Middle frontal gyrus (tissue), 1 donor: ENCODE results near the gene FERMT3.
A peak's percentile ranks its signal among the peaks of the same experiment; 100 is the strongest.
"Not testable (repeated sequence)": the region's sequence is repeated elsewhere in the genome, so short reads cannot be mapped to it uniquely, and the experiment has no call there.

Experiments used
- DNase-seq: peaks from one replicate; pipeline ENCODE4 v3.0.0-alpha.2; 2015; ENCODE audit warnings: low spot score; ENCODE audit errors: extremely low spot score

Gene FERMT3

DNA sequence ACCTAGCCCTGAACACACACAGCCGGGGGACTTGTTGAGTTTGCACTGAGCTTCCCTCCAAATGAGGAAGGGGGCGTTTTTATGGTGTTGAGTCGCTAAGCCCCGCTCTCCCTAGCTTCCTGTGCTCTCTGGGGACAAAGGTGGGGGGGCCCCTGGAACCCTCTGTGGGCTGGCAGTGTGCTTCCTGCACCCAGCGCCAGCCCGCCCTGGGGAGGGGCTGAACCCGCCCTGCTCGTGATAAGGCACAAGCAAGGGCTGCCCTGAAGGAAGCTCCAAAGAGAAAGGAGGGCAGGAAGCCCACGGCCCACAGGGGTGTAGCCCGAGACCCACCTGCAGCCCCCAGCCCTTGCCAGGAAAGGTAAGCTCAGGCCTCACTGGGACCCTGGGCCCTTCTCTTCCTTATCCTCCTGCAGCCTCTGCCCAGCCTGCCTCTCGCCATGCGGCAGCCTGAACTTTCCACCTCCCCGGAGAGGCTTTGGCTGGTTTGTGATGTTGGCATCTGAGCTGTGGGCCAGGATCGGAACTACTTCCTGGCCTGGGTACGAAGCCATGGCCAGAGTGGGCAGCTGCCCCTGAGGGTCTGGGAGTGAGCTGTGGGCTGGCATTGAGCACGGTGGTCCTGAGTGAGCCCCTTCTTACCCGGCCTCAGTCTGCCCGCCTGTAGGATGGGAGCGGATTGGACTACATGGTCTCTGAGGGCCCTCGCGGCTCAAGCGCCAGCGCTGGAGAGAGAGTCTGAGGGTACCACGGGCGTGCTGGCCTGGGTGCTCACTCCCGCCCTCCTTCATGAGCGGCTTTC lies at the start of gene FERMT3:
FERMT3 (plus strand) TSS at position 265 of the 799 bp plus-strand sequence. CDS start 644 bp downstream, outside the sequence.
- DNase-seq, result no peak

DNA sequence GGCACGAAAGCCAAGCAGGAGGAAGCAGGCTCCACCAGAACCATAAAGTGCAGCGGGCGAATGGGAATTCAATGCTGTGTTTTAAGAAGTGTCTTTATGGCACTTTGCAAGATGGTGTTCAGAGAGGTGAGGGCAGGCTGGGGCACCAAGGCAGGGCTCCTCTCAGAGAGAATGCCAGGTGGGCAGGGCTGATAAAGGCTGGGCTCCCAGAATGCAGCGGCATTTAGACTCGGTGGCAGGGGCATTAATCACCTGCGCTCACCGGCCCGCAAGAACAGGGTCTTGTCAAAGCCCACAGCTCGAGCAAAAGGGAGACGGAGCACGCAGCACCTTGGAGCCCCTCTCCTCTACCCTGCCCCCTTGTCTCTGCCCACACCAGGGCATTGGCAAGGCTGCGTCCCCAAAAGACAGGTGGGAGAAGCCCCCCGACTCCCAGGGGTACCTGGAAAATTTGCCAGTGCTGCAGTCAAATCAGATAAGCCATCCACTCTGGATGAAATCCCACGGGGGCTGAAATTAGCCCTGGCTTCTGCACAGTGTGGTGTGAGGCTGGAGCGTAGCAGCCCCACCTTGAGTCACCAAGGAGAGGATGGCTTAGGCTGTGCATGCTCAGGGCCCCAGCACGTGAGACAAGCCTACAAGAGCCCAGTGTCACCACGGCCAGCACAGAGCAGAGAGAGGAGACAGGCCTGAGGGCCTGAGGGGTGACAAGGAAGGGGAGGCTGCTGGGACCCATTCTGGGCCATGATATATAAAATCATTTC lies 48.7 kb upstream of the FERMT3 start:
- DNase-seq, result no peak

DNA sequence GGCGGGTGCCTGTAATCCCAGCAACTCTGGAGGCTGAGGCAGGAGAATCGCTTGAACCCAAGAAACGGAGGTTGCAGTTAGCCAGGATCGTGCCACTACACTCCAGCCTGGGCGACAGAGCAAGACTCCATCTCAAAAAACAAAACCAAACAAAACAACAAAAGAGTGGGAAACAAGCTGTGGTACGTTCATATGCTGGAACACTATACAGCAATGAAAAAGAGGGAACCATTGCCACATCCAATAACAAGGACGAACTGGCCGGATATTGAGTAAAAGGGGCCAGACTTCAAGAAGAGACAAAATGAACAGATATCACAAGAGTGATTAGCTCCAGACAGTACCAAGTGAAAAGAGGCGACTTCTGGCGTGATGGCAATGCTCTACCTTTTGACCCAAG lies 45.5 kb upstream of the FERMT3 start:
- no peak for DNase-seq

DNA sequence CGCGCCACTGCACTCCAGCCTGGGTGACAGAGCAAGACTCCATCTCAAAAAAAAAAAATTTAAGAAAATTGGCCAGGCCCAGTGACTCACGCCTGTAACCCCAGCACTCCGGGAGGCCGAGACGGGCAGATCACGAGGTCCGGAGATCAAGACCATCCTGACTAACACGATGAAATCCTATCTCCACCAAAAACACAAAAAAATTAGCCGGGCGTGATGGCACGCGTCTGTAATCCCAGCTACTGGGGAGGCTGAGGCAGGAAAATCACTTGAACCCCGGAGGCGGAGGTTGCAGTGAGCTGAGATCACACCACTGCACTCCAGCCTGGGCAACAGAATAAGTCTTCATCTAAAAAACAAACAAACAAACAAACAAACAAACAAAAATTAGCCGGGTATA lies 43.8 kb upstream of the FERMT3 start:
- not testable (repeated sequence) for DNase-seq

DNA sequence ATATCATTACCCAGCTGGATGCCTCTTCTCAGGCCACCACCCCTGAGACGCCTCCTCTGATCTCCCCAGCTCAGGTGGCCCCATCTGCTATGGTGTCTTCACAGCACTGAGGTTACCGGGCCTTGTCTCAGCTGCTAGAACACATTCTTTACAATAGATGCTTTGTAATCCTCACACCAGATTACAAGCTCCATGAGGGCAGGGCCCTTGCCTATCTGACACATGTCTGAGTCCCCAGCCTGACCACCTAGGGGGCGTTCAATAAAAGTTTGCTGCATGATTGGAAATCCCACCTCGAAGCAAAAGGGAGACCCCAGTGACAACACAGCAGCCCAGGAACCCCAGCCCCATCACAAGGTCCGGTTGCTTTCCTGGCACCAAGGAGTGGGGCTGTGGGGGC lies 42.6 kb upstream of the FERMT3 start:
- no peak for DNase-seq

DNA sequence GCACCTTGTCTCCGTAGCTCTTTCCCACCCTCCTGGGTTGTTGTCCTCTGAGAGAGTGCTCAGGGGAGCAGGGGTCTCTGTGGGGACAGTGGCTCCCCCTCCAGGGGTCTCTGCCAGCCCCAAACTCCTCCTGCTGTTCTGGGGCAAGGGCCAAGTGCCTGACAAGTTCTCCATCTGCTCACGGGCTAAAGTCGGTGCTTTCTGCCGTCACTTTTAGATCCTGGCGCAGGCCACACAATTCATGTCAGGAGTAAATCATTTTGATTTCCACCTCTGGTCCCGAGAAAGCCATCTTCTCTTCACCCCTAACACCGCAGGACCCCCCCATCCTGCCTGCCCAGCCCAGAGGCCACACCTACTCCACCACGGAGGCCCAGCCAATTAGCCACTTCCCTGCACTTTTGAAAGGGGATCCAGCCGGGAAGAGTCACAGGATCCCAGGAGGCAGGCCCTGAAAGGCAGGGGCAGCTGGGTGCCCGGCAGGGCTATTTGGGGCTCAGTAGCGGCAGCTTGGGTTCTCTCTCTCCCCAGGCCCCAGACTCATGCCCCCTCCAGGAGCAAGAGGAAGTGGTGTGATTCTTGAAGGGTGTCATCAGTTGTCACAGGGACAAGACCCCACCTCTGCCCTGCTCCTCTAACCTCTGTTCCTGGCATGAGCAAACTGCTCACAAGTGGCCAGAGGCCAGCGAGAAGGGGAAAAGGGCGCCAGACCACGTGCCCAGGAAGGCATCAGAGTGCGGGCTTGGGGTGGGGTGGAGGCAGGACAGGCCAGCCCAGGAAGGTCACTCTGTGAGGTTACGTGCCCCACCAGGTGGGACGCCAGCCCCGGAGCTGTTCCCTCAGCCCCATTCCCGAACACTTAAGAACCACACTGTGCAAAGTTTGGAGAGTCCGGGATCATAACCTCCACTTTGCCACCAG lies 41.9 kb upstream of the FERMT3 start:
- no peak for DNase-seq

DNA sequence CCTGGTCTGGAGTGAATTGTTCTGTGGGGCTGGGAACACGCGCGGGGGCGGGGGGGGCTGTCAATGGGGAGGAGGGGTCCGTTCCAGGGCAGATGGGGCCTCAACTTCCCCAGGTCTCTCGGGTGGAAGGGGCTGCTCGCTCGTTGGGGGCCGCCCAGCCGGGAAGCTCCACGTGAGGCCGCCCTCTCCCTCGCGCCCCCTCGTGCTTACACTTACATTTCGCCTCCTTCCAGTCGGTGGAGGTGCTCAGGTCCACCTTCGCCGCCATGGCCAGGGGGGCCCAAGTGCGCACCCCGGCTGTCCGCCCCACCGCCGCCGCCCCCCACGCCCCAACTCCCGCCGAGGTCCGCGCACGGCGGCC lies 41.1 kb upstream of the FERMT3 start:
- no peak for DNase-seq

DNA sequence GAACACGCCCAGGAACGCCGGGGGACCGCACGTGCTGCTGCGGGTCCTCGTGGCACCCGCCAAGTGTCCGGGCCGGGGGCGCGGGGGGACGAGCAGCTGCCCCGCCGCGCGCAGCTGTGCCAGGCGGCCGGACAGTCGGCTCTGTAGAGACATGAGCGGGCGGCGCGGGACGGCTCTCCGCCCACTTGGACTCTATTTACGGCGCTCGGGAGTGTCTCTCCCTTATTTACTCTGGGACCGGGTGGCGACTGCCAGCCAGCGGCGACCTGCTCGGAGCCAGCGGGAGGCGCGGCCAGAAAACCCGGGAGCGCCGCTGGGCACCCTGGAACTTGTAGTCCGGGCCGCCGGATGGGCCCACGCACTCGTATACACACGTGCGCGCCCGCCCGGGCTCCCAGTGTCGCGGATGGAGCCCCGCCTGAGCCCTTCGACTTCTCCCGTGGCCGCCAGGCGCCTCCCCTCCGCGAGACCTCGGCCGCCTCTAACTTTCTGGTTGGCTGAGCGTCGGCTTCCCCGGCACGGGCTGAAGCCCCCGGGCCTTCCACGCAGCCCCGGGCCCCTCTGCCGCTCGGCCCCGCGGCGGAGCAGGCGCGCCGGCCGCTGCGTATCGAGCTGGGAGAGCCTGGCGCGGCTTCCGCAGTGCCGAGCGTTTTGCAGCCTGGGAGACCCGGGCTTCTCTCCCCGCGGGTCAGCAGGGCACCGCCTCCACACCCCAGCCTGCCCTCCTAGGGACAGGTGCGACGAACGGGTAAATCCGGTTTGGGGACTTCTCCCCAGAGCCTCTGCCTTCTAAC lies 40.5 kb upstream of the FERMT3 start, which contains the start of gene MACROD1:
MACROD1 (minus strand) TSS at position 272 of the 794 bp plus-strand sequence; CDS start at position 153, 119 bp downstream.
- peak; percentile 61 for DNase-seq

DNA sequence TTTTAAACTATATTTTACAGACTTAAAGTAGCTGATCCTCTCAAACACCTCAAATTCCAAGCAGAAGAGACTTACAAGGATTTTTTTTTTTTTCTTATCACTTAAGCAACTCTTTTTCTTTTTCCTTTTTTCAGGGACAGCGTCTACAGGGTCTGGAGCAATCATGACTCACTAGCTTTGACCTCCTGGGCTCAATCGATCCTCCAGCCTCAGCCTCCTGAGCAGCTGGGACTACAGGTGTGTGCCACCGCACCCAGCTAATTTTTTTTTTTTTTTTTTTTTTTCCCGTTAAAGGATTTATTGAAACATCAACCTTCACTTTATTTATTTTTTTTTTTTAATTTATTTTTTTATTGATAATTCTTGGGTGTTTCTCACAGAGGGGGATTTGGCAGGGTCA lies 36.1 kb upstream of the FERMT3 start:
- DNase-seq, result no peak

DNA sequence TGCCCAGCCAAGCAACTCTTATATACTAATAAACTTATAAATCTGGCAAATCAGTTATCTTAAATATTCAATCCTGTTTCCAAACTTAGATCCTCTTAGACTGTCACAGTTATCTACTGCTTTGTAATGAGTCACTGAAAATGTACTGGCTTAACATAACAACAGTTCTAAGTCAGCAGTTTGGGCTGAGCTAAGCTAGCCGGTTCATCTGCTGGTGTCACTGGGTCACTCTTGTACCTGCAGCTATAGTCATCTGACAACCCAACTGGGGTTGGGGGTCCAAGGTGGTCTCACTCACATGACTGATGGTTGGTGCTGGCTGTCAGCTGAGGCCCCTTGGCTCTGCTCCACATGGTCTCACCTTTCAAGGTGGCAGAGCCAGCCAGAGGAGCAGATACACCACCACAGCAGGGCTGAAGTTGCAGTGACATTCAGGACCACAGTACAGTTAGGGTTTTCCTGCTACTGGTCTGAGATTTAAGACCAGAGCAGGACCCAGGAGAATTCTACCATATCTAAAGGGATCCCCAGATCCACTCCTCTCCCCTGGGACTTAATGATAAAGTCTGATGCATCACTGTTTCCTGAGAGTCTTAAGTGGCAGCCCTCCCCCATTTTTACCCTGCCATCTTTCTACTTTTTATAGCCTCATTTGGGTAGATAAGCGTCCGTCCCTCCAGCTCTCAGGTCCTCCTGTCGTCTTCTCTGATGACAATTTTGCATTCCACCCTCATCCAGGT lies 32.7 kb upstream of the FERMT3 start:
- no peak for DNase-seq

DNA sequence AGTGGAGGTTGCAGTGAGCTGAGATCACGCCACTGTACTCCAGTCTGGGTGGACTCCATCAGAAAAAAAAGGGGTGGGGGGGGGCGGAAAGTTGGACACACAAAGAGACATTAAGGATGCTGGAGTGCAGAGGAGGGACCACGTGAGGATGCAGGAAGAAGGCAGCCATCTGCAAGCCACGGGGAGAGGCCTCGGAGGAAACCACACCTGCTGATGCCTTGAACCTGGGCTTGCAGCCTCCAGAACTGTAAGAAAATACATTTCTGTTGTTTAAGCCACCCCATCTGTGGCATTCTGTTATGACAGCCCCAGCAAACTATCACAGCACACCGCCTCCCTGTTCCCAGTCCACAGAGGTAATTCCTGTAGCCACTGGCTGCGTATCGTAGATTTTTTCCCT lies 29.8 kb upstream of the FERMT3 start:
- no peak for DNase-seq

DNA sequence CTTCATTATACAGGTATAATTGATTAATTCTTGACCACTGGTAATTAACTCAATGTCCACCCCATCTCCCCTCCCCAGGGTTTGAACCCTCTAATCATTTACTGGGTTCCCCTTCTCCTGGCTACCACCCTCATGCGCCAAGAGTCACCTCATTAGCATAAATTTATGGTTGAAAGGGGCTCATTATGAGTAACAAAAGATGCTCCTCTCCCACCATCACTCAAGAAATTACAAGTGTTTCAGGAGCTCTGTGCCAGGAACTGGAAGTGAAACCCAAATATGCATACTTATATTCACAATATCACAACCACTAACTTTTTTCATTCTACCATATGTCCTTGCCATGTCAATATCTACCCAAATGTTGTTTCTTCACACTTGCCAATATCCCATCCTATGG lies 28.3 kb upstream of the FERMT3 start:
- DNase-seq, result no peak

DNA sequence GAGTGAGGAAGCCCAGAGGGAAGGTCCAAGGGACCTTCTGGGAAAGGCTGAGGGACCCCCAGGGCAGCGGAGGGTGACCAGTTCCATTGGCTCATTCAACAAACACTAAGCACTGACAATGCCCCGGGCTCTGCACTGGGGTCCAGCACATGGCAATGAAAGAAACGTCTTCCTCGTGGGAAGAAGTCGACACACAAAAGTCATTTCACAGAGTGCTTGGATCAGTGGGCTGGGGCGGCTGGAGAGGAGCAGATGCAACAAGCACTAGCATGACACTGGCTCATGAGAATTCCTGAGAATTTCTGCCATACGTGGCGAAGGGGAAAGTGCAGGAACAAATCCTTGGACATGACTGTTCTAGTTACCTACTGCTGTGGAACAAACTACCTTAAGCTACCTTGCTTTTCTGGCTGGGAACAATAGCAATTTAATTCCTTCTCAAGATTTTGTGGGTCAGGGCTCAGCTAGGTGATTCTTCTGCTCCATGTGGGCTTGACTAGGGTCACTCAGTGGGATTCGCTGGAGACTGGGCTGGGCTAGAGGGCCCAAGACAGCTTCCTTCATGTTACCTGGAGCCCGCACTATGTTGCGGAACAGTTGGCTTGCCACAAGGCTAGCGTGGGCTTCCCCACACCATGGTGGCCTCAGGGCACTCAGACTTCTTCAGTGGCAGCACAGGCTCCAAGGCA lies 27.4 kb upstream of the FERMT3 start:
- DNase-seq, result no peak

DNA sequence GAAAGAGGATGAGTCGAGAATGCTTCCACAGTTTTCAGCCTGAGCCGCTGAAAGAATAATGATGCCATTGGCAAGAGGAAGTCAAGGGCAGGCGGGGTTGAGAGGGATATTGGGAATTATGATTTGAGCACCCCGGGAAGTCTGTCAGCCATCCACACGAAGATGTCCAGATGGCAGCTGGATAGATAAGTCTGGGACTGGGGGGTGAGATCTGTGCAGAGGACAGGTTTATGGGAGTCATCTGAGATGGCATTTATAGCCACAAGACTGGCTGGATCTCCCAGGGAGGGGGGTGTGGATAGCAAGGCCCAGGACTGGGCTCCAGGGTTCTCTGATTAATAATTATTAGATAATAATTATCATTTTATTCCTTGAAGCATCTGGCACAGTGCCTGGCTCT lies 25.6 kb upstream of the FERMT3 start:
- DNase-seq, result no peak

DNA sequence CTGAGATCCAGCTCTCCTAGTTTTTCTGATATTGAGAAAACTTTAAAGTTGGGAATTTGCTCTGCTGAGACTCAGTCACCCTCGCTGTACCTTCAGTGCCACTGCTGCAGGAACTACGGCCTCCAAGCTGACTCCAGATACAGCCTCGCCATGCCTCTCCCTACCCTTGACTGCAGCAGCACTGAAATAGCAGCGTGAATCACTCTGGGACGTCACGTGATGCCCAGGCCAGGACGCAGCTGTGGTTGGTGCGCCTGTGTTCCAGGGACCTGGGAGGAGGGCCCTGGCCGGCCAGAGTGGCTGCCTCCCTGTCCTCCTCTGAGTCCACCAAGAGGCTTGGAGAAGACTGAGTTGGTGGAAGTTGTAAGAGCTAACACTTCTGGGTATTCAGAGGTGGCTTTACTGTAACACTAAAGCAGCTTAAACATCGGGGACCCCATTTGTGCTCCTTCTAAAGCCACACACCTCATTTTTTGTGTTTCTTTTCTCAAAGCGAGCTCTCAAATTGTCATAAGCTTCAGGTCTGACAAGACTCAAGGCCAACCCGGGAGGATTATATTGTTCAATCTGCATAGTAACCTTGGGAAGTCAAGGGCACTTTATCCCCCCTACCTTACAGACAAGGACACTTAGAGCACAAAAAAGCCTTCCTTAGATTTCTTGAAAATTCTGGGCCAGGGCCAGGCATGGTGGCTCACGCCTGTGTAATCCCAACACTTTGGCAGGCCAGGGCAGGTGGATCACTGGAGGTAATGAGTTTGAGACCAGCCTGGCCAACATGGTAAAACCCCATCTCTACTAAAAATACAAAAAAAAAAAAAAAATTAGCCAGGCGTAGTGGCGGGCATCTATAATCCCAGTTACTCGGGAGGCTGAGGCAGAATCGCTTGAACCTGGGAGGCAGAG lies 24.8 kb upstream of the FERMT3 start:
- DNase-seq, result peak; percentile 82

DNA sequence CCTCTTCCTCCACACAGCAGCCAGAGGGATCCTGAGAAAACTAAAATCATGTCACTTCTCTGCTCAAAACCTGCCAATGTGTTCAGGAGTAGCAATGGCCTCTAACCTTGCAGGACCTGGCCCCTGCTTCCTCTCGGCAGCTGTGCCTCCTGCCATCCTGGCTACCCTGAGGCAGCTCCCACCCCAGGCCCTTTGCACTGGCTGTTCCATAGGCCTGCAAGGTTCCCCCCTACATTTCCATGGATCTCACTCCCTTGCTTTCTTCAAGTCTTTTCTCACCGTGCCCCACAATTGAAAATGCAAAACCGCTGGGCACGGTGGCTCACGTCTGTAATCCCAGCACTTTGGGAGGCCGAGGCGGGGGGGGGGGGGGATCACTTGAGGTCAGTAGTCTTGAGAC lies 22.6 kb upstream of the FERMT3 start:
- no peak for DNase-seq

DNA sequence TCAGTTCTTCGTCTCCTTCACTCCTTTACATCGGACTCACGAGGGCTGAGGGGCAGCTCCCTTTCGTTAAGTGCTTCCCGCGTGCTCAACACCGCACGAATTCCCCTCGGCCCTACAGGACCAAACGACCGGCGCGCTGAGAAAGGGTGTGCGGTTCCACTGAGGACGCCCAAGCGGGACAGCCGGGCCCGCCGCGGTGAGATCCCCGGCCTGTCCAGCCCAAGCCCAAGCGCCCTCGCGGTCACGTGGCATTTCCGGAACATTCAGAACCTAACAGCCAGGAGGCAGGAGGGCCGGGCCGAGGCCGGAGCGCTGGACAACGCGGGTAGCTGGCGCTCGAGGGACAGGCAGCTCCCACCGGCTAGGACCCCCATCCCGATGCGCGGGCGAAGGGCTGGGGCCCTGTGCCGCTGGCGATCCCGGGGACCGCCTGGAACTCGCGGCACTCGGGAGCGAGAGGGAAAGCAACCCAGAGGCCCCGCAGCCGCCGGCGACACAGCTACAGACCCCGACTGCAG lies 21.3 kb upstream of the FERMT3 start:
- peak; percentile 67 for DNase-seq
